ES-I3 (cell line): Measurements from ENCODE around the gene KATNAL1.

ENCODE experiments used
- H3K36me3 ChIP-seq: 2 replicates; pipeline ENCODE4 v1.6.1; 2013; ENCODE audit warnings: mild to moderate bottlenecking, low read length, control low read depth, moderate library complexity; ENCODE audit not compliant: insufficient read depth
- H3K4me1 ChIP-seq: 2 replicates; pipeline ENCODE4 v1.6.1; 2013; ENCODE audit warnings: mild to moderate bottlenecking, control low read depth, low read length; ENCODE audit not compliant: insufficient read depth
- H3K9ac ChIP-seq: 2 replicates; pipeline ENCODE4 v1.6.1; 2013; ENCODE audit warnings: low read depth, mild to moderate bottlenecking, low read length, moderate library complexity
- H3K9me3 ChIP-seq: 2 replicates; pipeline ENCODE4 v1.6.1; 2013; ENCODE audit warnings: mild to moderate bottlenecking, low read length, moderate library complexity; ENCODE audit not compliant: control insufficient read depth, insufficient read depth

Gene KATNAL1

DNA sequence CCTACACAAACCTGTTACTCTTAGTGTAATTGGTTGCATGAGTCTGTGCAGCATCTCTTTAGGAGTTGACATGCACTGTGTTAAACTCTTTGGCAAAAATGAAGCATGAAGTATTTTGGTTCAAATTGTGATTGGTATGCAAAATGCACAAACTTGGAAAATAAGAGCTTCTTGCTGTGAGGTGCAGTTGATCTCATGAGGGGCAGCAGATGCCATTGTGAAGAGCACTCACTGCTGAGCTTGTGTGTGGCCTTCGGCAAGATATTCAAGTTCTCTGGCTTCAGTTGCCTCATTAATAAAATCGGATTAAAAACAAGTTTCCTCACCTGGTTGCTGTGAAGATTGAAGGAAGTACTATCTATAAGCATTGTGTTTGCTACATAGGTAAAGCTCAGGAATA is 142.3 kb downstream of the KATNAL1 start:
- Histone ChIP-seq H3K36me3 (no peaks in the 10 kb centered on the region), H3K9ac (no peak overlapping the region), H3K4me1 (no peaks in the 10 kb centered on the region), H3K9me3 (no peaks in the 10 kb centered on the region)

- Histone ChIP-seq H3K4me1 (no peaks in the 10 kb centered on the region), H3K9ac (no peak overlapping the region), H3K36me3 (no peaks in the 10 kb centered on the region), H3K9me3 (no peaks in the 10 kb centered on the region)
These were observed 143.2 kb downstream of the KATNAL1 start for GRCh38 chr13:30164146-30164545.

DNA sequence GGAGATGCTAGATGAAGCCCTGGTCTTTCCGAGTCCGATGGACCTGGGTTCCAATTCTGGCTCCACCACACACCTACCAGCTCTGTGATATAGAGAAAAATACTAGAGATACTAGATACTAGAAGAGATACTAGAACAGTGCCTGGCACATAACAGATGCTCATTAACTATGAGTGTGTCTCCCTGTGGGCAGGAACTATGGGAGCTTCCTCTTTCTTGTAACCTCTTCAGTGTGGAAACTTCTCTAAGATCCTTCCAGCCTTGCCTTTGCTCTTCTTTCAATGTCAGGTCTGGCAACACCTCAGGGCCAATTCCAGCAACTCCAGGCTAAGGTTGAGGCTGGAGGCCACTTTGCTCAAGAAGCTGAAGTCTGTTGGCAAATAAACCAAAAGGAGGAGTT is 143.9 kb downstream of the KATNAL1 start:
- Histone ChIP-seq H3K36me3 (no peaks in the 10 kb centered on the region), H3K4me1 (no peaks in the 10 kb centered on the region), H3K9me3 (no peaks in the 10 kb centered on the region), H3K9ac (no peak overlapping the region)

GRCh38 chr13:30159446-30159839 is 147.9 kb downstream of the KATNAL1 start:
- Histone ChIP-seq H3K9me3 (no peaks in the 10 kb centered on the region), H3K4me1 (no peaks in the 10 kb centered on the region), H3K9ac (no peak overlapping the region), H3K36me3 (no peaks in the 10 kb centered on the region)

DNA sequence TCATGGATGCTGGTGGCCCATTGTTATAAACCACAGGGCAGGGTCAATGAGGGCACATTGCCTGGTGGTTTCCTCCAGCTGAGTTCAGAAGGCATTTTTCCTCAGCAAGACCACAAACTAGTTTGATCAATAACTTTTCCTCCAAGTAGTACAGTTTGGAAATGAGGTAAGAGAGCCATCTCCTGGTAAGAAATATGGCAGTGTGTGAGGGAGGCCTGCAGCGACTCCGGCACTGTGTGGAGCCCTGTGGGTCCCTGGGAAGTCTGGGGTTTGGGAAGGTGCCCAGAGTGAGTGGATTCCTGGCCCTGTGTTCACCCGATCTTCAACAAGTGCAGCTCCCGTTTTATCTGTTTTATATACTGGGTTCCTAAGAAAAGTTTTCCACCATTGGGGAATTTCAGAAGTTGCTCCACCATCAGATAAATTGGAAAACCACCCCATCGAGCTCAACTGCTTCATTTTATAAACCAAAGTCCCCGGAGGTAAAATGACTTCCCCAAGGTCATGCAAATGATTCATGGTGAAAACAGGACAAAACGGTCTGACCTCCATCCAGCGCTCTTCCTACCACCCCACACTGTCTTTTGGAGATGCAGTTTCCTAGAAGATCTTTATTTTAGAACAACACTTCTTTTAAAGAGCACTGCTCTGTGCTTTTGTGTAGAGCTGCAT is 148.4 kb downstream of the KATNAL1 start:
- H3K36me3 ChIP-seq = no peaks in the 10 kb centered on the region
- no peak overlapping the region for H3K9ac ChIP-seq
- H3K9me3 ChIP-seq = no peaks in the 10 kb centered on the region
- no peaks in the 10 kb centered on the region; the same call in 1 of the 2 replicates for H3K4me1 ChIP-seq

- Histone ChIP-seq H3K9me3 (no peaks in the 10 kb centered on the region), H3K4me1 (no peaks in the 10 kb centered on the region; the same call in 1 of the 2 replicates), H3K36me3 (no peaks in the 10 kb centered on the region), H3K9ac (no peak overlapping the region)
These were observed 149.7 kb downstream of the KATNAL1 start for GRCh38 chr13:30157616-30157993.

DNA sequence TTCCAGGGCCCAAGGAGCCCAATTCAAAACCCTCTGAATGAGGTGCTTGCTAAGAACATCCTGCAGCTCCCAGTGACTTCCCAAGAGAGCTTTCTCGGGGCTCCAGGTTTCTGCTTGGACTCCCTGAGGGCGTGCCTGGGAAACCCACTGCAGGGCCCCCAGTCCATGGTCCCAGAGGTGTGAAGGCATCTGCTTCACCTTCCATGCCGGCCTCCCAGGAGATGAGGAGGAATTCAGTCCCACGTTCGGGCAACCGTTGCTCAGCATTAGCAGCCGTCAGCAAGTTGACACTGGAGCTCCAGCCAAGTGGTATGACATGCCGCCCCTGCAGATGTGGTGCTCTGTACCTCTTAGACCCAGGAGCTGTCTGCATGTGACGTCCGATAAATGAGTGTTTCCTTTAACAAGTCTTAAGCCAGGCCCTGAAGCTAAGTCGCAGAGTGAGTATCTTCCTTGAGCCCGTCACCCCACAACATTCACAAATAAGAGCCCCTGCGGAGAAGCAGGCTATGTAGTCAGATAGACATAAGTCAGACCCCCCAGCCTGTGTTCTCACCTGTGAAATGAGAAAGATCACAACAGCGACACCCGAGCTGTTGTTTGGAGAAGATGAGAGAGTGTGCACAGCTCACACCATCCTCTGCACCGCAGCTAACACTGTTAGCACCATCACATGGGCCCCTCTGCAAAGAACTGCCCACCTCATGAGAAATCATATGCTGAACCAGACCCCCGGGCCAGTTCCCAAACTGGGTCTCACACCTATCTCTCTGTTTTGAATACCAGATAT is 150.3 kb downstream of the KATNAL1 start:
- Histone ChIP-seq H3K9ac (no peak overlapping the region), H3K9me3 (no peaks in the 10 kb centered on the region), H3K4me1 (no peaks in the 10 kb centered on the region; the same call in 1 of the 2 replicates), H3K36me3 (no peaks in the 10 kb centered on the region)

- H3K4me1 ChIP-seq = no peaks in the 10 kb centered on the region; the same call in 1 of the 2 replicates
These were observed 151.1 kb downstream of the KATNAL1 start for GRCh38 chr13:30156270-30156669.

DNA sequence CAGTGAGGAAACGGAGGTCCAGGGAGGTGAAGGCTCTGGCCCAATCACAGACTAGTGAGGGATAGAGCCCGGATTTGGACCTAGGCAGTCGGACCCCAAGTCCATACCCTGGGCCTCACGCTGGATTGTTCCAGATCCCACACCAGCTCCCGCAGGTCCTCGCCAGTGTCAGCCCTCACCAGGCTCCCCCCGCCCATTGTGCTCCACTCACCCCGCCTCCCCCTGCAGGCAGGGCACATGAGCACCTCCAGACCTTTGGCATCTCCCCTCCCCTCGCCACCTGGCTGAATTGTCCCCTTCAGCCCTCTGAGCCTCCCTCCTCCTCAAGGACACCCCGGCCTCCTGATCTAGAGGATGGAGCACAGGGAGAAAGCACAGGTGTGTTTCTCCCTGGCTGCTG is 152.4 kb downstream of the KATNAL1 start:
- no peaks in the 10 kb centered on the region for H3K36me3 ChIP-seq
- H3K4me1 ChIP-seq = no peaks in the 10 kb centered on the region; the same call in 1 of the 2 replicates
- no peak overlapping the region for H3K9ac ChIP-seq
- H3K9me3 ChIP-seq = no peaks in the 10 kb centered on the region

More at GRCh38 chr13:30156270-30156669, 151.1 kb downstream of the KATNAL1 start:
- no peak overlapping the region for H3K9ac ChIP-seq
- no peaks in the 10 kb centered on the region for H3K36me3 ChIP-seq
- H3K9me3 ChIP-seq = no peaks in the 10 kb centered on the region

- Histone ChIP-seq H3K9ac (no peak overlapping the region), H3K36me3 (no peaks in the 10 kb centered on the region), H3K4me1 (no peaks in the 10 kb centered on the region; the same call in 1 of the 2 replicates), H3K9me3 (no peaks in the 10 kb centered on the region)
These were observed 152.8 kb downstream of the KATNAL1 start for GRCh38 chr13:30154531-30154930.

DNA sequence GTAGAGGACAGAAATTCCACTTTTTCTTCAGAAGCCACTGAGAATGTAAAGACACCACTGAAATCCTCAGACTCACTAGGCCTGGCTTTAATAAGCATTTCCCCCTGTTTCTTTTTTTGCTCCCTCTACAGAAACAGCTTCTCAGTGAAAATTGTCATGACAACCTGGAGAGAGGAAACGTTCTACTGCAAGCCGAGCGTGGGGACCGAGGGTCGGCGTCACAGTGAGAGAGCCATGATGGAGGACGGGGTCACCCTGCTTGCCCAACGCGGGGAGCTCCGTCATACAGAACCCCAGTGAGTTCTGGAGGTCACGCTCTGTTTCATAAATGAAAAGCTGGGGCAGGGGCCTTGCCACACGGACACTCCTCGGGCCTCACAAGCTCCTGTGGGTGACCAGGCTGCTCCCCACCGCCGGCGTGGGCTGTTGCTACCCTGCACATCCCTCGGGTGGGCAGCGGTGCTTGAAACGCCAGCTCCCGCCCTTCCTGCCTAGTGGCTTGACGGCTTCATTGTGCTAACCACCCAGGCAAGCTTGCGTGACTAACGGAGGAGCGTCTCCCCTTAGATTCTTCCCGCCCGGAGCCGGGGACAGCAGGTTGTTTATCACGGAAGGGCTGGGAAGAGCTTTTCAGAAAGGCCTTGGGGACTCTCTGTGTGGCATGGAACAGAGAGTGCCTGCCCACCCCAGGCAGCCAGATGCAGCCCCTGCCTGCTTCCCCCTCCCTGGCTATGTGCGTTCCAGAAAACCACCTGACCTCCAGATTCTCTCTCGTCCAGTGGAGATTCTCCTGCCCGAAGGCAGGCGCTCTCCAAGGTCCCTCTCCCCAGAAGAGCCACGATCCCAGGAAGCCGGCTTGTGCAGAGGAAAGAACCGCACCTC is 153.6 kb downstream of the KATNAL1 start:
- Histone ChIP-seq H3K9ac (peak overlapping the region; percentile 31; the same call in 1 of the 2 replicates), H3K9me3 (no peaks in the 10 kb centered on the region), H3K4me1 (no peaks in the 10 kb centered on the region; the same call in 1 of the 2 replicates), H3K36me3 (no peaks in the 10 kb centered on the region)
